Endodermal cell (in vitro differentiated cells): ENCODE measurements around the gene TEKTIP1. TPM values are rescaled to one million over a fixed set of nuclear protein-coding genes. Genes with fewer than 3 reads are reported as not detected.
"Not testable (repeated sequence)": the region's sequence is repeated elsewhere in the genome, so short reads cannot be mapped to it uniquely, and the experiment has no call there.

Source experiments
- DNase-seq: peaks from one replicate; pipeline ENCODE4 v3.0.0-alpha.2; 2017
- H3K27ac ChIP-seq: 2 replicates; pipeline ENCODE4 v1.5.1; 2013; ENCODE audit warnings: mild to moderate bottlenecking, low read depth, low read length, moderate library complexity
- H3K27me3 ChIP-seq: 2 replicates; pipeline ENCODE4 v1.6.1; 2013; ENCODE audit warnings: mild to moderate bottlenecking, low read length, moderate library complexity; ENCODE audit not compliant: insufficient read depth, control insufficient read depth, poor library complexity, severe bottlenecking
- H3K36me3 ChIP-seq: 2 replicates; pipeline ENCODE4 v1.7.0; 2013; ENCODE audit warnings: mild to moderate bottlenecking, low read length, moderate library complexity; ENCODE audit not compliant: control insufficient read depth, insufficient read depth
- H3K4me1 ChIP-seq: one replicate; pipeline ENCODE4 v1.7.0; 2013; ENCODE audit warnings: low read length; ENCODE audit not compliant: control insufficient read depth, insufficient read depth
- H3K4me3 ChIP-seq: 2 replicates; pipeline ENCODE4 v1.5.1; 2013; ENCODE audit warnings: mild to moderate bottlenecking, low read length, moderate library complexity
- H3K9ac ChIP-seq: 2 replicates; pipeline ENCODE4 v1.6.1; 2013; ENCODE audit warnings: mild to moderate bottlenecking, low read length, moderate library complexity; ENCODE audit not compliant: poor library complexity, severe bottlenecking; ENCODE audit errors: extremely low read depth
- H3K9me3 ChIP-seq: 2 replicates; pipeline ENCODE4 v1.6.1; 2013; ENCODE audit warnings: mild to moderate bottlenecking, low read length, moderate library complexity; ENCODE audit not compliant: control insufficient read depth
- H3K27ac Mint-ChIP-seq: 2 replicates; pipeline ENCODE4 v1.8.0; 2020; ENCODE audit warnings: mixed read lengths
- H3K27me3 Mint-ChIP-seq: 2 replicates; pipeline ENCODE4 v1.8.0; 2021; ENCODE audit warnings: mild to moderate bottlenecking, mixed read lengths; ENCODE audit not compliant: insufficient read depth
- H3K36me3 Mint-ChIP-seq: 2 replicates; pipeline ENCODE4 v1.8.0; 2020; ENCODE audit warnings: low read depth, mixed read lengths
- H3K4me1 Mint-ChIP-seq: 2 replicates; pipeline ENCODE4 v1.8.0; 2020; ENCODE audit warnings: mixed read lengths
- H3K4me3 Mint-ChIP-seq: 2 replicates; pipeline ENCODE4 v1.8.0; 2020; ENCODE audit warnings: mild to moderate bottlenecking, moderate library complexity, mixed read lengths
- H3K9me3 Mint-ChIP-seq: 2 replicates; pipeline ENCODE4 v1.8.0; 2020; ENCODE audit warnings: mild to moderate bottlenecking, mixed read lengths
- WGBS, 2 experiments: methylation state at CpG; one replicate each; pipeline versions ENCODE4 v1.1.5 to v1.1.7; 2013; ENCODE audit warnings: missing lambda C conversion rate in 2 of 2, mixed read lengths in 1 of 2; ENCODE audit not compliant: insufficient coverage in 1 of 2, insufficient read length in 1 of 2; 5-methylcytosine and 5-hydroxymethylcytosine counted together
- total RNA-seq, 2 donors: library from RNA; stranded (reverse); fragmentation: NEBNext Ultra II Directional in 1 of 2; extraction: Animal tissue kit (Norgen Biotek cat#: 25700) in 1 of 2; gene quantifications; 2 replicates in 1 of 2; 3 replicates in 1 of 2; pipeline ENCODE4 v1.2.1, GENCODE V29; 2021
- TF ChIP-seq, protein P1 (sequence below): fragments of 200-600 bp; sonication (generic); conservative IDR thresholded peaks from 2 replicates; pipeline ENCODE4 v1.5.0; 2021; ENCODE audit warnings: antibody characterized with exemption, mild to moderate bottlenecking

TEKTIP1 gene
- total RNA-seq, 2 donors from 2014 or later = 4.6 to 5.7 TPM

GRCh38 chr19:3563709-3564524 lies 24.9 kb downstream of the TEKTIP1 start:
- DNase-seq = no peak
- no peaks in the 10 kb centered on the region for H3K4me1 ChIP-seq
- WGBS, 2 experiments = 91 to 92% methylated on average over 8 to 17 of the region's 17 CpGs
- no peak overlapping the region for H3K27ac ChIP-seq
- TF ChIP-seq, protein P1, sequence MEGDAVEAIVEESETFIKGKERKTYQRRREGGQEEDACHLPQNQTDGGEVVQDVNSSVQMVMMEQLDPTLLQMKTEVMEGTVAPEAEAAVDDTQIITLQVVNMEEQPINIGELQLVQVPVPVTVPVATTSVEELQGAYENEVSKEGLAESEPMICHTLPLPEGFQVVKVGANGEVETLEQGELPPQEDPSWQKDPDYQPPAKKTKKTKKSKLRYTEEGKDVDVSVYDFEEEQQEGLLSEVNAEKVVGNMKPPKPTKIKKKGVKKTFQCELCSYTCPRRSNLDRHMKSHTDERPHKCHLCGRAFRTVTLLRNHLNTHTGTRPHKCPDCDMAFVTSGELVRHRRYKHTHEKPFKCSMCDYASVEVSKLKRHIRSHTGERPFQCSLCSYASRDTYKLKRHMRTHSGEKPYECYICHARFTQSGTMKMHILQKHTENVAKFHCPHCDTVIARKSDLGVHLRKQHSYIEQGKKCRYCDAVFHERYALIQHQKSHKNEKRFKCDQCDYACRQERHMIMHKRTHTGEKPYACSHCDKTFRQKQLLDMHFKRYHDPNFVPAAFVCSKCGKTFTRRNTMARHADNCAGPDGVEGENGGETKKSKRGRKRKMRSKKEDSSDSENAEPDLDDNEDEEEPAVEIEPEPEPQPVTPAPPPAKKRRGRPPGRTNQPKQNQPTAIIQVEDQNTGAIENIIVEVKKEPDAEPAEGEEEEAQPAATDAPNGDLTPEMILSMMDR = no peak
- H3K9me3 ChIP-seq = no peaks in the 10 kb centered on the region
- H3K4me3 Mint-ChIP-seq = no peak overlapping the region
- H3K36me3 ChIP-seq = no peaks in the 10 kb centered on the region
- no peak overlapping the region for H3K4me3 ChIP-seq
- no peak overlapping the region for H3K9ac ChIP-seq
- H3K36me3 Mint-ChIP-seq = no peaks in the 10 kb centered on the region
- no peak overlapping the region for H3K27ac Mint-ChIP-seq
- H3K27me3 Mint-ChIP-seq = peaks cover 17% of the 10 kb centered on the region
- no peaks in the 10 kb centered on the region for H3K9me3 Mint-ChIP-seq
- no peaks in the 10 kb centered on the region for H3K4me1 Mint-ChIP-seq
- no peaks in the 10 kb centered on the region for H3K27me3 ChIP-seq

- no peak overlapping the region for H3K27ac Mint-ChIP-seq
- no peak for DNase-seq
- Histone ChIP-seq H3K27me3 (no peaks in the 10 kb centered on the region), H3K4me1 (no peaks in the 10 kb centered on the region), H3K9ac (no peak overlapping the region), H3K9me3 (no peaks in the 10 kb centered on the region), H3K36me3 (no peaks in the 10 kb centered on the region), H3K4me3 (no peak overlapping the region), H3K27ac (no peak overlapping the region)
- H3K36me3 Mint-ChIP-seq = no peaks in the 10 kb centered on the region
- H3K4me3 Mint-ChIP-seq = no peak overlapping the region
- 82 to 83% methylated on average over 13 to 19 of the region's 19 CpGs for WGBS, 2 experiments
- peaks cover 13% of the 10 kb centered on the region for H3K27me3 Mint-ChIP-seq
- no peaks in the 10 kb centered on the region for H3K9me3 Mint-ChIP-seq
- TF ChIP-seq, protein P1 = no peak
- H3K4me1 Mint-ChIP-seq = no peaks in the 10 kb centered on the region
Measured at GRCh38 chr19:3565139-3565538, 26.2 kb downstream of the TEKTIP1 start.

DNA sequence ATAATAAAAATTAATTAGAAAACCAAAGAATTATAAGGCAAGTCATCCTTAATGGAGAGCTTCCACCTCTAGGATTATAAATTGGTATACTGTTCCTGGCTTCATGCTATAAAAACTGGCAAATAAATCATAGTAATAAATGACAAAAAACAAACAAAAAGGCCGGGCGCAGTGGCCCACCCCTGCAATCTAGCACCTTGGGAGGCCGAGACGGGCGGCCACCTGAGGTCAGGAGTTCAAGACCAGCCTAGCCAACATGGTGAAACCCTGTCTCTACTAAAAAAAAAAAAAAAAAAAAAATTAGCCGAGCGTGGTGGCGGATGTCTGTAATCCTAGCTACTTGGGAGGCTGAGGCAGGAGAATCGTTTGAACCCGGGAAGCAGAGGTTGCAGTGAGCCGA lies 31.1 kb downstream of the TEKTIP1 start:
- H3K27me3 ChIP-seq, H3K36me3 ChIP-seq, H3K27ac Mint-ChIP-seq, H3K9ac ChIP-seq, H3K4me3 Mint-ChIP-seq, H3K36me3 Mint-ChIP-seq, H3K9me3 ChIP-seq, DNase-seq, H3K9me3 Mint-ChIP-seq, H3K4me1 ChIP-seq, H3K4me1 Mint-ChIP-seq, H3K27me3 Mint-ChIP-seq, H3K4me3 ChIP-seq, H3K27ac ChIP-seq: not testable (repeated sequence)
- 93 to 100% methylated on average over 4 to 11 of the region's 11 CpGs for WGBS, 2 experiments
